ENCODE results near the gene ANKRD39. TPM values are rescaled to one million over a fixed set of nuclear protein-coding genes. Genes with fewer than 3 reads are reported as not detected.

The ANKRD39 gene
- total and polyA plus RNA-seq, 4 donors = 4.7 to 22.7 (median 10.7) TPM

DNA sequence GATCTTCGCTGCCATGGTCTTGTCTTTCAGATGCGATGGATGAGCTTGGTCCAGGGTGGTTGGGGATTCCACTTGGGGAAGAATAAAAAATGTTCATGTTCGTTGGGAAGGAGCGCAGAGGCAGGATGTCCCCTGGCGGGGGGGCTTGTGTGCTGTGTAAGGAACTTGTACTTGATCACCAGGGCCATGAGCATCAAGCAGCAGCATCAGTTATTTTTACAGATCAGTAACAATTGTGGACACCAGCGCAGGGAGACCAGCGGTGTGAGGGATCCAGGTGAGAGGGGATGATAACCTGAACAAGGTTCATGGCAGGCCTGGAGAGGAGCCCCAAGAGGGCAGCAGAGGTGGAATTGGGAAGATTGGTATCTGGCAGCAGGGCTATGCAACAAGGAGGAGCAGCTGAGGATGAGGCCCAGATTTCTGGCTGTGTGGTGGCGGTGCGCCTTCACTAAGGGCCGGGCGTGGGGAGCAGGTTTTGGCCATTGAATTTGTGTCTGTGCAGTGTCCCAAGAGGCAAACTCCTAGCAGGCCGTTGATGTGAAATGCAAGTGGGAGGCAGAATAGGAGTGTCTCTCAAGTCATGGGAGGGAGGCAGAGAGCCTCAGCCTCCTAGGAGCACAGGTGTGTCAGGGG, 37.8 kb downstream of the ANKRD39 start:
- peak overlapping the region in 1 of 3 donors; percentile 6 for H3K4me3 ChIP-seq (ENCODE audit: low read depth in 1 of 3, low read length in 3 of 3)
- TF ChIP-seq NR2F2 (IDR thresholded peaks at IDR 0.05) (no peak), HNF4A (conservative IDR thresholded peaks at IDR 0.05) (no peak), YY1 (IDR thresholded peaks at IDR 0.05) (no peak), ZBTB33 (IDR thresholded peaks at IDR 0.05) (no peak), EGR1 (IDR thresholded peaks at IDR 0.05; ENCODE audit: low read depth in 2 of 2) (no peak), SP1 (IDR thresholded peaks at IDR 0.05) (no peak), TAF1 (conservative IDR thresholded peaks at IDR 0.05) (no peak), JUND (IDR thresholded peaks at IDR 0.05) (no peak), RAD21 (IDR thresholded peaks at IDR 0.05) (no peak), ATF3 (IDR thresholded peaks at IDR 0.05) (no peak), GABPA (IDR thresholded peaks at IDR 0.05 in 1 of 2, conservative IDR thresholded peaks at IDR 0.05 in 1 of 2) (no peak)
- TF ChIP-seq, protein P1, sequence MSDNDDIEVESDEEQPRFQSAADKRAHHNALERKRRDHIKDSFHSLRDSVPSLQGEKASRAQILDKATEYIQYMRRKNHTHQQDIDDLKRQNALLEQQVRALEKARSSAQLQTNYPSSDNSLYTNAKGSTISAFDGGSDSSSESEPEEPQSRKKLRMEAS (IDR thresholded peaks at IDR 0.05) = no peak
- DNase-seq (ENCODE audit: low spot score) = no peak
- no peak overlapping the region for H3K9ac ChIP-seq (ENCODE audit: low read depth in 1 of 2, low read length in 2 of 2)
- 70% methylated on average over 12 of the region's 12 CpGs for WGBS
- no peaks in the 10 kb centered on the region for H3K9me3 ChIP-seq (ENCODE audit: control insufficient read depth in 4 of 4, low read length in 3 of 4)
- peaks cover 22 to 72% (median 62%) of the 10 kb centered on the region in 4 donors for H3K4me1 ChIP-seq (ENCODE audit: control insufficient read depth in 4 of 4, insufficient read depth in 4 of 4, low read length in 3 of 4)
- H3K27me3 ChIP-seq (ENCODE audit: control insufficient read depth in 4 of 4, insufficient read depth in 4 of 4, low read length in 3 of 4) = no peaks in the 10 kb centered on the region
- peak overlapping the region in 1 of 2 donors; percentile 9 for H3K27ac ChIP-seq (ENCODE audit: low read depth in 1 of 2, low read length in 2 of 2)
- H3K36me3 ChIP-seq (ENCODE audit: control insufficient read depth in 4 of 4, insufficient read depth in 3 of 4, low read depth in 1 of 4, low read length in 3 of 4) = peaks cover under 1 to 8% (median 2%) of the 10 kb centered on the region in 4 donors

- Histone ChIP-seq H3K27me3 (ENCODE audit: control insufficient read depth in 4 of 4, insufficient read depth in 4 of 4, low read length in 3 of 4) (no peaks in the 10 kb centered on the region), H3K4me1 (ENCODE audit: control insufficient read depth in 4 of 4, insufficient read depth in 4 of 4, low read length in 3 of 4) (peaks cover 22 to 73% (median 64%) of the 10 kb centered on the region in 4 donors), H3K9ac (ENCODE audit: low read depth in 1 of 2, low read length in 2 of 2) (no peak overlapping the region), H3K27ac (ENCODE audit: low read depth in 1 of 2, low read length in 2 of 2) (peak overlapping the region; percentile 4 to 9), H3K4me3 (ENCODE audit: low read depth in 1 of 3, low read length in 3 of 3) (peak overlapping the region in 2 of 3 donors; percentile 3 to 29), H3K9me3 (ENCODE audit: control insufficient read depth in 4 of 4, low read length in 3 of 4) (no peaks in the 10 kb centered on the region), H3K36me3 (ENCODE audit: control insufficient read depth in 4 of 4, insufficient read depth in 3 of 4, low read depth in 1 of 4, low read length in 3 of 4) (peaks cover 0 to 8% (median under 1%) of the 10 kb centered on the region in 4 donors)
- peak; percentile 64 for DNase-seq (ENCODE audit: low spot score)
- TF ChIP-seq YY1 (IDR thresholded peaks at IDR 0.05) (peak; percentile 88), ATF3 (IDR thresholded peaks at IDR 0.05) (no peak), RAD21 (IDR thresholded peaks at IDR 0.05) (peak; percentile 54 to 71), FOXA1 (IDR thresholded peaks at IDR 0.05) (peak; percentile 89), EGR1 (IDR thresholded peaks at IDR 0.05; ENCODE audit: low read depth in 2 of 2) (peak in 1 of 2 donors; percentile 73), SP1 (IDR thresholded peaks at IDR 0.05) (peak; percentile 94), HNF4A (conservative IDR thresholded peaks at IDR 0.05) (peak; percentile 96), FOXA2 (IDR thresholded peaks at IDR 0.05) (peak; percentile 78), GABPA (IDR thresholded peaks at IDR 0.05 in 1 of 2, conservative IDR thresholded peaks at IDR 0.05 in 1 of 2) (no peak), RXRA (IDR thresholded peaks at IDR 0.05) (peak; percentile 93 to 96), HNF4G (IDR thresholded peaks at IDR 0.05) (peak; percentile 98), TAF1 (conservative IDR thresholded peaks at IDR 0.05) (peak; percentile 74), NR2F2 (IDR thresholded peaks at IDR 0.05) (peak; percentile 35), ZBTB33 (IDR thresholded peaks at IDR 0.05) (peak; percentile 90), JUND (IDR thresholded peaks at IDR 0.05) (peak; percentile 82 to 95)
- TF ChIP-seq, protein P2, sequence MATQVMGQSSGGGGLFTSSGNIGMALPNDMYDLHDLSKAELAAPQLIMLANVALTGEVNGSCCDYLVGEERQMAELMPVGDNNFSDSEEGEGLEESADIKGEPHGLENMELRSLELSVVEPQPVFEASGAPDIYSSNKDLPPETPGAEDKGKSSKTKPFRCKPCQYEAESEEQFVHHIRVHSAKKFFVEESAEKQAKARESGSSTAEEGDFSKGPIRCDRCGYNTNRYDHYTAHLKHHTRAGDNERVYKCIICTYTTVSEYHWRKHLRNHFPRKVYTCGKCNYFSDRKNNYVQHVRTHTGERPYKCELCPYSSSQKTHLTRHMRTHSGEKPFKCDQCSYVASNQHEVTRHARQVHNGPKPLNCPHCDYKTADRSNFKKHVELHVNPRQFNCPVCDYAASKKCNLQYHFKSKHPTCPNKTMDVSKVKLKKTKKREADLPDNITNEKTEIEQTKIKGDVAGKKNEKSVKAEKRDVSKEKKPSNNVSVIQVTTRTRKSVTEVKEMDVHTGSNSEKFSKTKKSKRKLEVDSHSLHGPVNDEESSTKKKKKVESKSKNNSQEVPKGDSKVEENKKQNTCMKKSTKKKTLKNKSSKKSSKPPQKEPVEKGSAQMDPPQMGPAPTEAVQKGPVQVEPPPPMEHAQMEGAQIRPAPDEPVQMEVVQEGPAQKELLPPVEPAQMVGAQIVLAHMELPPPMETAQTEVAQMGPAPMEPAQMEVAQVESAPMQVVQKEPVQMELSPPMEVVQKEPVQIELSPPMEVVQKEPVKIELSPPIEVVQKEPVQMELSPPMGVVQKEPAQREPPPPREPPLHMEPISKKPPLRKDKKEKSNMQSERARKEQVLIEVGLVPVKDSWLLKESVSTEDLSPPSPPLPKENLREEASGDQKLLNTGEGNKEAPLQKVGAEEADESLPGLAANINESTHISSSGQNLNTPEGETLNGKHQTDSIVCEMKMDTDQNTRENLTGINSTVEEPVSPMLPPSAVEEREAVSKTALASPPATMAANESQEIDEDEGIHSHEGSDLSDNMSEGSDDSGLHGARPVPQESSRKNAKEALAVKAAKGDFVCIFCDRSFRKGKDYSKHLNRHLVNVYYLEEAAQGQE (IDR thresholded peaks at IDR 0.05) = peak; percentile 82
- TF ChIP-seq, protein P1 (IDR thresholded peaks at IDR 0.05) = peak; percentile 97
- TF ChIP-seq, protein P3, sequence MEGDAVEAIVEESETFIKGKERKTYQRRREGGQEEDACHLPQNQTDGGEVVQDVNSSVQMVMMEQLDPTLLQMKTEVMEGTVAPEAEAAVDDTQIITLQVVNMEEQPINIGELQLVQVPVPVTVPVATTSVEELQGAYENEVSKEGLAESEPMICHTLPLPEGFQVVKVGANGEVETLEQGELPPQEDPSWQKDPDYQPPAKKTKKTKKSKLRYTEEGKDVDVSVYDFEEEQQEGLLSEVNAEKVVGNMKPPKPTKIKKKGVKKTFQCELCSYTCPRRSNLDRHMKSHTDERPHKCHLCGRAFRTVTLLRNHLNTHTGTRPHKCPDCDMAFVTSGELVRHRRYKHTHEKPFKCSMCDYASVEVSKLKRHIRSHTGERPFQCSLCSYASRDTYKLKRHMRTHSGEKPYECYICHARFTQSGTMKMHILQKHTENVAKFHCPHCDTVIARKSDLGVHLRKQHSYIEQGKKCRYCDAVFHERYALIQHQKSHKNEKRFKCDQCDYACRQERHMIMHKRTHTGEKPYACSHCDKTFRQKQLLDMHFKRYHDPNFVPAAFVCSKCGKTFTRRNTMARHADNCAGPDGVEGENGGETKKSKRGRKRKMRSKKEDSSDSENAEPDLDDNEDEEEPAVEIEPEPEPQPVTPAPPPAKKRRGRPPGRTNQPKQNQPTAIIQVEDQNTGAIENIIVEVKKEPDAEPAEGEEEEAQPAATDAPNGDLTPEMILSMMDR (IDR thresholded peaks at IDR 0.05; ENCODE audit: low read depth, low read length, missing input control) = no peak
- 35% methylated on average over 10 of the region's 10 CpGs for WGBS
Observed at GRCh38 chr2:96819128-96819875, 38.5 kb downstream of the ANKRD39 start.
